A673 (cell line): ENCODE measurements around the gene KRT81.

ENCODE experiments used
- EZH2 ChIP-seq: fragments of 200-600 bp; sonication (generic); IDR thresholded peaks from 2 replicates; pipeline ENCODE4 v1.6.1; 2017; ENCODE audit warnings: borderline replicate concordance, low read depth, mild to moderate bottlenecking, mixed read lengths, antibody characterized with exemption, low read length; ENCODE audit not compliant: poor library complexity, severe bottlenecking
- TF ChIP-seq, protein P1 (sequence below): fragments of 300-800, 200-600 bp; sonication (generic); conservative IDR thresholded peaks from 2 replicates; pipeline ENCODE4 v1.5.1; 2017; ENCODE audit warnings: low read depth, mild to moderate bottlenecking, antibody characterized with exemption, low read length, moderate library complexity, mixed read lengths

DNA sequence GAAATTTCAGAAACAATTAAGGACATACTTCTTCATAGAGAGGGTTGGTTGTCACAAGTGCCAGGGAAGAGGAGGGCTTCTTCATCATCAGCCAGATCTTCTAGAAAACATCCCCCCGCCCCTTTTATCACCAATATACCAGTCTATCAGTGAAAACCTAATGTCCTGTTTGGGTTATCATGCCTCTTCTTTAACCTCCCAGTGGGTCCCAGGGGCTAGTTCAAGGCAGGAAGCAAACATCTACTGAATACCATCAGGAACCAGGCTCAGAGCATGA is 30.2 kb downstream of the KRT81 start:
- TF ChIP-seq, protein P1, sequence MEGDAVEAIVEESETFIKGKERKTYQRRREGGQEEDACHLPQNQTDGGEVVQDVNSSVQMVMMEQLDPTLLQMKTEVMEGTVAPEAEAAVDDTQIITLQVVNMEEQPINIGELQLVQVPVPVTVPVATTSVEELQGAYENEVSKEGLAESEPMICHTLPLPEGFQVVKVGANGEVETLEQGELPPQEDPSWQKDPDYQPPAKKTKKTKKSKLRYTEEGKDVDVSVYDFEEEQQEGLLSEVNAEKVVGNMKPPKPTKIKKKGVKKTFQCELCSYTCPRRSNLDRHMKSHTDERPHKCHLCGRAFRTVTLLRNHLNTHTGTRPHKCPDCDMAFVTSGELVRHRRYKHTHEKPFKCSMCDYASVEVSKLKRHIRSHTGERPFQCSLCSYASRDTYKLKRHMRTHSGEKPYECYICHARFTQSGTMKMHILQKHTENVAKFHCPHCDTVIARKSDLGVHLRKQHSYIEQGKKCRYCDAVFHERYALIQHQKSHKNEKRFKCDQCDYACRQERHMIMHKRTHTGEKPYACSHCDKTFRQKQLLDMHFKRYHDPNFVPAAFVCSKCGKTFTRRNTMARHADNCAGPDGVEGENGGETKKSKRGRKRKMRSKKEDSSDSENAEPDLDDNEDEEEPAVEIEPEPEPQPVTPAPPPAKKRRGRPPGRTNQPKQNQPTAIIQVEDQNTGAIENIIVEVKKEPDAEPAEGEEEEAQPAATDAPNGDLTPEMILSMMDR: no peak
- no peak for TF ChIP-seq EZH2
